ENCODE measurements around the gene PIK3R3.
A peak's percentile ranks its signal among the peaks of the same experiment; 100 is the strongest.

The PIK3R3 gene

DNA sequence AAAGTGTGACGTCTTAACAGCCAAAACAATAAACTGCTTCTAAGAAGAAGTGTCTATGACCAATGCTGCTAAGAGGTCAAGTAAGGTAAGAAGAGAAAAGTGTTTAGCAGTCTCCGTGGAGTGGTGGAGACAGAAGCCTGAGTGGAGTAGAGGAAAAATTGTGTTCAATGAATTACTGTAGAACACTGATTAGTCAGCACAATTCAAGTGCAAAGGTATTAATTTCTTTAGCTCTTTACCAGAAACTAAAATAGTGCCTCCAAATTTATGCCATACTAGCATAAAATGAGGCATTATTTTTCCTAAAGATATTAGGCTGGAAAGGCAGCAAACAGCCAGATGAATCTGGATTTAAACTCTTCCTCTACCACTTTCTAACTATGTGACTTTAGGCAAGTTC lies 56.1 kb downstream of the PIK3R3 start:
- DNase-seq (ENCODE audit: low read depth): no peak
- TF ChIP-seq, protein P1, sequence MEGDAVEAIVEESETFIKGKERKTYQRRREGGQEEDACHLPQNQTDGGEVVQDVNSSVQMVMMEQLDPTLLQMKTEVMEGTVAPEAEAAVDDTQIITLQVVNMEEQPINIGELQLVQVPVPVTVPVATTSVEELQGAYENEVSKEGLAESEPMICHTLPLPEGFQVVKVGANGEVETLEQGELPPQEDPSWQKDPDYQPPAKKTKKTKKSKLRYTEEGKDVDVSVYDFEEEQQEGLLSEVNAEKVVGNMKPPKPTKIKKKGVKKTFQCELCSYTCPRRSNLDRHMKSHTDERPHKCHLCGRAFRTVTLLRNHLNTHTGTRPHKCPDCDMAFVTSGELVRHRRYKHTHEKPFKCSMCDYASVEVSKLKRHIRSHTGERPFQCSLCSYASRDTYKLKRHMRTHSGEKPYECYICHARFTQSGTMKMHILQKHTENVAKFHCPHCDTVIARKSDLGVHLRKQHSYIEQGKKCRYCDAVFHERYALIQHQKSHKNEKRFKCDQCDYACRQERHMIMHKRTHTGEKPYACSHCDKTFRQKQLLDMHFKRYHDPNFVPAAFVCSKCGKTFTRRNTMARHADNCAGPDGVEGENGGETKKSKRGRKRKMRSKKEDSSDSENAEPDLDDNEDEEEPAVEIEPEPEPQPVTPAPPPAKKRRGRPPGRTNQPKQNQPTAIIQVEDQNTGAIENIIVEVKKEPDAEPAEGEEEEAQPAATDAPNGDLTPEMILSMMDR (conservative IDR thresholded peaks at IDR 0.05; ENCODE audit: control insufficient read depth, insufficient read depth, low read depth, low read length): no peak
- no peak overlapping the region for H3K4me3 ChIP-seq (ENCODE audit: control insufficient read depth, low read depth, low read length)

DNA sequence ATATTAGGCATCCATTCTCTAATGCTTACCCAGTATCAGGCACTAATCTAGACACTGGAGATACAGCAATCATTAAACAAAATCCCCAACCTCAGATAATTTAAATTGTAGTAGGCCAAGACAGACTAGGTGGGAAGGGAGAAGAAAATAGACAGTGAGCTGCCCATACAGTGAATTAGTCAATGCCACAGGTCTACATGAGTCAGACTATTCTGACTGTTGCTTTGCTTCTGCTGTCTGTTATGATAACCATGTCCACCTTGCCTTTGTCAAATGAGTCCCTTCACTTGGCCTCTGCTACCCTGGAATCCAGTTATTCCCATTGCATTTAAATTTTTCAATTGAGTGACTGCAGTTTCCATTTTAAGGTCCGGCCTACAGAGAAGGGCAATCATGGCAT lies 59.5 kb downstream of the PIK3R3 start:
- H3K4me3 ChIP-seq (ENCODE audit: control insufficient read depth, low read depth, low read length): no peak overlapping the region
- TF ChIP-seq, protein P1 (conservative IDR thresholded peaks at IDR 0.05; ENCODE audit: control insufficient read depth, insufficient read depth, low read depth, low read length): no peak
- DNase-seq (ENCODE audit: low read depth): peak; percentile 15

DNA sequence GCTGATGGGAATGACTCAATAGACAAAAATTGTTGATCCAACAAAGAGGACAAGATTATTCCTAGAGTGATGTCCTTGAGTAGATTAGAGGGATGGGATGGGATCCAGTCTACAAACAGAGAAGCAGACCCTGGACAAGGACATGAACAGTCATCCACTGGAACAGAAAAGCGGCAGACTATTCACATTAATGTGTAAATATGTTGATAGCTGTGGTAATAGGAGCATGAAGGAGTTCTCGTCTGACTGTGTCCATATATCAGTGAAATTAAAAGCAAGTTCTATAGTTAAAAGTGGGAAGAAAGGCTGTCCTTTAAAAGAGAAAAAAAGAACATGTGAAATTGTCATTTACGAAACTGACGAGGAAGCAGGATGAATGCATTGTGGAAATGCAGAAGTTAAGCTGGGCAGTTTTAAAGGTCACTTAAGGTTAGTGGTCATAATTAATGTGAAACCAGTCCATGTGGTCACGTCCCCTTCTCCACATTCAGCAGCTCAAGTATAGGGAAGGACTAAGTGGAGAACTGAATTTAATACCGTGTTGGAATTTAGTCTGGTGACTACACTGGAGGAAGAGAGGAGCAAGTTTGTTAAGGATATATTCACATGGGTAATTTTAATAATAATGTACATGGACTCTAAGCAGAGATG lies 62.1 kb downstream of the PIK3R3 start:
- DNase-seq (ENCODE audit: low read depth): no peak
- TF ChIP-seq, protein P1 (conservative IDR thresholded peaks at IDR 0.05; ENCODE audit: control insufficient read depth, insufficient read depth, low read depth, low read length): no peak
- no peak overlapping the region for H3K4me3 ChIP-seq (ENCODE audit: control insufficient read depth, low read depth, low read length)

DNA sequence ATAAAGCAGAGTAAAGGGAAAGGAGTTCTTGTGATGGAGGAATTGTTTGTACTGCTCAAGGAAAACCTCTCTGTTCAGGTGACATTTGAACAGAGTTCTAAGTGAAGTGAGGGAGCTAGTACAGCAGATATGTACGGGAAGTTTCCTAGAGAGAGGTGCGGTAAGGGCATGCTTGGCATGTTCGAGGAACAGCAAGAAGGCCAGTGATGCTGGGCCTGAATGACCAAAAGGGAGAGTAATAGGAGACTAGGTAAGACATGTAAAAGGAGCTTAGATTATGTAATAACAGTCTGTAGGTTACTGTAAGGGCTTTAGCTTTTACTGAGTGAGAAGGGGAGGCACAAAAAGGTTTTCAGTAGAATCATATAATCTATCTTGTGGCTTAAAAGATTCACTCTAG lies 63.9 kb downstream of the PIK3R3 start:
- no peak for DNase-seq (ENCODE audit: low read depth)
- TF ChIP-seq, protein P1 (conservative IDR thresholded peaks at IDR 0.05; ENCODE audit: control insufficient read depth, insufficient read depth, low read depth, low read length): no peak
- no peak overlapping the region for H3K4me3 ChIP-seq (ENCODE audit: control insufficient read depth, low read depth, low read length)

DNA sequence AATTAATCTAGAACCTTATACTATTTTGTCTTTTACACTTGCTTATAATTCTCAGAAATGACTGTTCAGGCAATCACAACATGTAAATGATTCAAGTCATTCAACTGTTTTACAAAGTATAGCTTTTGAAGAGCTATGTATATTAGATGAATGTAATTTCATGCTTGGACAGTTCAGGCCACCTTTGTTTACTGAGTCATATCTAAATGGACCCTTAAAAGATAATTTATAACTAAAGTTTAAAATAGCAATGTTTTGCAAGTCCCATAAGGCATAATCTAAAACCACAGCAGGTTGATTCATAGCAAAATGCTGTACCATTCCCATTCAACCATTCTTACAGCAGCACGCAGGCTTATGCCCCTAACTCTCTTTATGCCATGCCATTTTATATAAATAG lies 64.8 kb downstream of the PIK3R3 start:
- TF ChIP-seq, protein P1 (conservative IDR thresholded peaks at IDR 0.05; ENCODE audit: control insufficient read depth, insufficient read depth, low read depth, low read length): no peak
- no peak overlapping the region for H3K4me3 ChIP-seq (ENCODE audit: control insufficient read depth, low read depth, low read length)
- DNase-seq (ENCODE audit: low read depth): no peak

DNA sequence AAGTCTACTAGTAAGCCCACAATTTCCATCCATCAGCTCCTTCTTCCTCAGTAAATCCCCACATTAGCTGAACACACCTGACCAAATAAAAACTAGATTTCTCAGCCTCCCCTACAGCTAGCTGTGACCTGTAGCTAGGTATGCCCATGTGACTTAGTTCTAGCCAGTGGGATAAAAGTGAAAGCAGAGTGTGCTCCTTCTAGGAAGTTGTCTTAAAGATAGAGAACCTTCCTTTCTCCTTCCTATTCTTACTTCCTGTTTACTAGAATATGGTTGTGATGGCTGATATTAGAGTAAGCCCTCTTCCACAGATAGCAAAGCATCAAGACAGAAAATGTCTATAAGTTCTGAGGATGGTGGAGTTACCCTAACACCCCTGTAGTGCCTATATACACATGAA lies 67.0 kb downstream of the PIK3R3 start:
- no peak overlapping the region for H3K4me3 ChIP-seq (ENCODE audit: control insufficient read depth, low read depth, low read length)
- no peak for DNase-seq (ENCODE audit: low read depth)
- TF ChIP-seq, protein P1 (conservative IDR thresholded peaks at IDR 0.05; ENCODE audit: control insufficient read depth, insufficient read depth, low read depth, low read length): no peak

DNA sequence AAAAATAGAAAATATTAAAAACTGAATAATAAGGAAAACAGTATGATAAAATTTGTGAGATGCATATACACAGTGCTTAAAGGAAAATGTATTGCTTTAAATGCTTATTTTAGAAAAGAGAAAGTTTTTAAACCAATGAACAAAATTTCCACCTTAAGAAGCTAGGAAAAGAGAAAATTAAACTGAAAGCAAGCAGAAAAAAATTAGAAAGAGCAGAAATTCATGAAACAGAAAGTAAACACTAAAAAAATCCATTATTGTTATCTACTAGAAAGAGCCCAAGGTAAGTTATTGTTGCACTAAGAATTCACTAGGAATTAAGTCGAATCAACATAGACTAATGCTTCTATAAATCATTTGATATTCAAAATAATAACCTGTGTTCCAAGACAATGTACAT lies 67.7 kb downstream of the PIK3R3 start:
- TF ChIP-seq, protein P1 (conservative IDR thresholded peaks at IDR 0.05; ENCODE audit: control insufficient read depth, insufficient read depth, low read depth, low read length): no peak
- DNase-seq (ENCODE audit: low read depth): no peak
- no peak overlapping the region for H3K4me3 ChIP-seq (ENCODE audit: control insufficient read depth, low read depth, low read length)

Data from fibroblast of mammary gland (primary cell).